Endothelial cell (in vitro differentiated cells): ENCODE data around the gene CD59. TPM values are rescaled to one million over a fixed set of nuclear protein-coding genes. Genes with fewer than 3 reads are reported as not detected.
"Not testable (repeated sequence)": the region's sequence is repeated elsewhere in the genome, so short reads cannot be mapped to it uniquely, and the experiment has no call there.

Experiments
- DNase-seq: peaks from one replicate; pipeline ENCODE4 v3.0.0; 2021; ENCODE audit warnings: low spot score
- H3K27ac Mint-ChIP-seq: one replicate; pipeline ENCODE4 v1.8.0; 2021; ENCODE audit warnings: mixed read lengths, inconsistent platforms; ENCODE audit not compliant: unreplicated experiment
- H3K27me3 Mint-ChIP-seq: one replicate; pipeline ENCODE4 v1.8.0; 2021; ENCODE audit warnings: mild to moderate bottlenecking, moderate library complexity, mixed read lengths, inconsistent platforms; ENCODE audit not compliant: unreplicated experiment
- H3K36me3 Mint-ChIP-seq: one replicate; pipeline ENCODE4 v1.8.0; 2021; ENCODE audit warnings: mild to moderate bottlenecking, low read depth, mixed read lengths, inconsistent platforms; ENCODE audit not compliant: unreplicated experiment
- H3K4me1 Mint-ChIP-seq: one replicate; pipeline ENCODE4 v1.8.0; 2021; ENCODE audit warnings: mild to moderate bottlenecking, mixed read lengths, inconsistent platforms; ENCODE audit not compliant: unreplicated experiment
- H3K4me3 Mint-ChIP-seq: one replicate; pipeline ENCODE4 v1.8.0; 2021; ENCODE audit warnings: mild to moderate bottlenecking, mixed read lengths, inconsistent platforms; ENCODE audit not compliant: unreplicated experiment
- H3K9me3 Mint-ChIP-seq: one replicate; pipeline ENCODE4 v1.8.0; 2021; ENCODE audit warnings: mixed read lengths, inconsistent platforms; ENCODE audit not compliant: unreplicated experiment
- CTCF ChIP-seq: fragments of 200-600 bp; sonication (generic); IDR thresholded peaks from one replicate; pipeline ENCODE4 v1.5.0; 2021; ENCODE audit warnings: antibody characterized with exemption; ENCODE audit not compliant: unreplicated experiment
- total RNA-seq: library from RNA; stranded (reverse); fragmentation: NEBNext Ultra II Directional; extraction: Animal tissue kit (Norgen Biotek cat#: 25700); gene quantifications from one replicate; pipeline ENCODE4 v1.2.1, GENCODE V29; 2021; ENCODE audit not compliant: unreplicated experiment

CD59 gene
- total RNA-seq, 1 donor from 2014 or later, result 101 TPM

GRCh38 chr11:33730716-33731115, 5.5 kb downstream of the CD59 start:
- H3K27me3 Mint-ChIP-seq, result no peaks in the 10 kb centered on the region
- no peak overlapping the region for H3K27ac Mint-ChIP-seq
- H3K4me3 Mint-ChIP-seq, result no peak overlapping the region
- no peaks in the 10 kb centered on the region for H3K9me3 Mint-ChIP-seq
- H3K36me3 Mint-ChIP-seq, result peaks cover 5% of the 10 kb centered on the region
- peaks cover 12% of the 10 kb centered on the region for H3K4me1 Mint-ChIP-seq
- no peak for DNase-seq
- TF ChIP-seq CTCF, result no peak

GRCh38 chr11:33729072-33729664, 7.1 kb downstream of the CD59 start:
- H3K4me1 Mint-ChIP-seq, result peaks cover 15% of the 10 kb centered on the region
- H3K27me3 Mint-ChIP-seq, DNase-seq, H3K9me3 Mint-ChIP-seq, H3K4me3 Mint-ChIP-seq, H3K36me3 Mint-ChIP-seq, H3K27ac Mint-ChIP-seq: not testable (repeated sequence)

GRCh38 chr11:33727539-33727938, 8.7 kb downstream of the CD59 start:
- H3K27ac Mint-ChIP-seq, DNase-seq: not testable (repeated sequence)
- peaks cover 26% of the 10 kb centered on the region for H3K4me1 Mint-ChIP-seq

GRCh38 chr11:33725496-33725895, 10.7 kb downstream of the CD59 start:
- Mint-ChIP-seq H3K4me3 (no peak overlapping the region), H3K27ac (no peak overlapping the region), H3K36me3 (peaks cover 10% of the 10 kb centered on the region), H3K27me3 (no peaks in the 10 kb centered on the region), H3K9me3 (no peaks in the 10 kb centered on the region), H3K4me1 (peaks cover 40% of the 10 kb centered on the region)
- TF ChIP-seq CTCF, result no peak
- no peak for DNase-seq

More at GRCh38 chr11:33727539-33727938, 8.7 kb downstream of the CD59 start:
- not testable (repeated sequence) for H3K27me3 Mint-ChIP-seq, H3K4me3 Mint-ChIP-seq, H3K36me3 Mint-ChIP-seq, H3K9me3 Mint-ChIP-seq

GRCh38 chr11:33724644-33725035, 11.6 kb downstream of the CD59 start:
- H3K36me3 Mint-ChIP-seq, result peaks cover 16% of the 10 kb centered on the region
- H3K27me3 Mint-ChIP-seq, result no peaks in the 10 kb centered on the region
- H3K27ac Mint-ChIP-seq, result peak overlapping the region; percentile 80
- H3K9me3 Mint-ChIP-seq, result no peaks in the 10 kb centered on the region
- peaks cover 40% of the 10 kb centered on the region for H3K4me1 Mint-ChIP-seq
- no peak for DNase-seq
- no peak overlapping the region for H3K4me3 Mint-ChIP-seq
- TF ChIP-seq CTCF, result no peak

- Mint-ChIP-seq H3K9me3 (no peaks in the 10 kb centered on the region), H3K27me3 (no peaks in the 10 kb centered on the region), H3K27ac (peak overlapping the region; percentile 80), H3K36me3 (peaks cover 18% of the 10 kb centered on the region), H3K4me3 (no peak overlapping the region), H3K4me1 (peaks cover 40% of the 10 kb centered on the region)
- no peak for DNase-seq
- no peak for TF ChIP-seq CTCF
Measured at GRCh38 chr11:33723238-33723881, 12.9 kb downstream of the CD59 start.
